Activated CD8-positive, alpha-beta T cell treated with anti-CD3 and anti-CD28 coated beads for 36 hours (primary cell): ENCODE results near the gene USP36. TPM values are rescaled to one million over a fixed set of nuclear protein-coding genes. Genes with fewer than 3 reads are reported as not detected.
A peak's percentile ranks its signal among the peaks of the same experiment; 100 is the strongest.

ENCODE experiments used
- ATAC-seq: fragments of 200-7000 bp; cut with Tn5 transposase; one replicate; pipeline ENCODE4 v1.10.0; 2021; ENCODE audit warnings: mild to moderate bottlenecking, moderate library complexity
- CTCF ChIA-PET: fragments of 350-600 bp; sonication (Branson Sonifier 250); formaldehyde crosslinking; loops from one replicate; lab custom pipeline; 2021; ENCODE audit warnings: antibody characterized with exemption; lab: Charles Lee
- POLR2A ChIA-PET: fragments of 350-600 bp; sonication (Branson Sonifier 250); formaldehyde crosslinking; loops from one replicate; lab custom pipeline; 2021; ENCODE audit warnings: antibody characterized with exemption; lab: Charles Lee
- DNase-seq: peaks from one replicate; pipeline ENCODE4 v3.0.0-alpha.2; 2020
- H3K27ac Mint-ChIP-seq: one replicate; pipeline ENCODE4 v1.8.0; 2021; ENCODE audit warnings: mild to moderate bottlenecking, mixed read lengths
- H3K27me3 Mint-ChIP-seq: one replicate; pipeline ENCODE4 v1.8.0; 2021; ENCODE audit warnings: mixed read lengths
- H3K36me3 Mint-ChIP-seq: one replicate; pipeline ENCODE4 v1.8.0; 2021; ENCODE audit warnings: low read depth, mixed read lengths
- H3K4me1 Mint-ChIP-seq: one replicate; pipeline ENCODE4 v1.8.0; 2021; ENCODE audit warnings: low read depth, mixed read lengths
- H3K4me3 Mint-ChIP-seq: one replicate; pipeline ENCODE4 v1.8.0; 2021; ENCODE audit warnings: mild to moderate bottlenecking, moderate library complexity, mixed read lengths
- H3K9me3 Mint-ChIP-seq: one replicate; pipeline ENCODE4 v1.8.0; 2021; ENCODE audit warnings: mixed read lengths
- intact Hi-C: fragments of 100-400 bp; cut with micrococcal nuclease; formaldehyde crosslinking; loops from one replicate; pipeline ENCODE4 v1.10.0; 2022
- total RNA-seq, 2 experiments: library from RNA; stranded (reverse); gene quantifications; one replicate each; pipeline ENCODE4 v1.2.3, GENCODE V29; 2021
- TF ChIP-seq, protein P1 (sequence below): fragments of 200-600 bp; IDR thresholded peaks from one replicate; pipeline ENCODE4 v1.8.0; 2022; ENCODE audit warnings: antibody characterized with exemption, mild to moderate bottlenecking

USP36 gene
- total RNA-seq, 2 experiments from 2014 or later, result 86.3 to 93.2 TPM

DNA sequence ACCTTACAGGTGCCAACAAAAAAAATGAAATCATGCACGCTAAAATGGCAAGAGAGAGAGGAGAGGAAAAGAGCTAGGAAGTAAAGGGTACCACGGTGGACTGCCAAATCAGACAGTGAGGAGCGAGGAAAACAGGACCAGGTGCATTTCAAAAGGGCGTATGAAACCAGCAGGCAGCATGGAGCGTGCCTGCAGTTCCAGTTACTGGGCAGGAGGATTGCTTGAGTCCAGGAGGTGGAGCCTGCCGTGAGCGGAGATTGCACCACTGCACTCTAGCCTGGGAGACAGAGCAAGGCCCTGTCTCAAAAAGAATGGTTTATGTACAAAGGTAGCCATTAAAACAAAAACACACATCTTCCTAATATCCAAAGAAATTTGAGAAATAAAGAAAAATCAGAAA lies 16.4 kb downstream of the USP36 start:
- H3K27me3 Mint-ChIP-seq, result no peaks in the 10 kb centered on the region
- no peak overlapping the region for H3K4me3 Mint-ChIP-seq
- no peak for ATAC-seq
- H3K4me1 Mint-ChIP-seq, result peaks cover 46% of the 10 kb centered on the region
- ChIA-PET POLR2A (interaction anchor here (1.4 to 3.3 kb wide), 4 partner anchors 7 to 39 kb away, joined by 3 to 14 read pairs (median 8); no protein-coding TSS in a partner anchor), CTCF (no interaction called here)
- intact Hi-C loops, result no loop called here
- no peaks in the 10 kb centered on the region for H3K9me3 Mint-ChIP-seq
- peaks cover 73% of the 10 kb centered on the region for H3K36me3 Mint-ChIP-seq
- TF ChIP-seq, protein P1, sequence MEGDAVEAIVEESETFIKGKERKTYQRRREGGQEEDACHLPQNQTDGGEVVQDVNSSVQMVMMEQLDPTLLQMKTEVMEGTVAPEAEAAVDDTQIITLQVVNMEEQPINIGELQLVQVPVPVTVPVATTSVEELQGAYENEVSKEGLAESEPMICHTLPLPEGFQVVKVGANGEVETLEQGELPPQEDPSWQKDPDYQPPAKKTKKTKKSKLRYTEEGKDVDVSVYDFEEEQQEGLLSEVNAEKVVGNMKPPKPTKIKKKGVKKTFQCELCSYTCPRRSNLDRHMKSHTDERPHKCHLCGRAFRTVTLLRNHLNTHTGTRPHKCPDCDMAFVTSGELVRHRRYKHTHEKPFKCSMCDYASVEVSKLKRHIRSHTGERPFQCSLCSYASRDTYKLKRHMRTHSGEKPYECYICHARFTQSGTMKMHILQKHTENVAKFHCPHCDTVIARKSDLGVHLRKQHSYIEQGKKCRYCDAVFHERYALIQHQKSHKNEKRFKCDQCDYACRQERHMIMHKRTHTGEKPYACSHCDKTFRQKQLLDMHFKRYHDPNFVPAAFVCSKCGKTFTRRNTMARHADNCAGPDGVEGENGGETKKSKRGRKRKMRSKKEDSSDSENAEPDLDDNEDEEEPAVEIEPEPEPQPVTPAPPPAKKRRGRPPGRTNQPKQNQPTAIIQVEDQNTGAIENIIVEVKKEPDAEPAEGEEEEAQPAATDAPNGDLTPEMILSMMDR, result no peak
- peak overlapping the region; percentile 26 for H3K27ac Mint-ChIP-seq
- no peak for DNase-seq

DNA sequence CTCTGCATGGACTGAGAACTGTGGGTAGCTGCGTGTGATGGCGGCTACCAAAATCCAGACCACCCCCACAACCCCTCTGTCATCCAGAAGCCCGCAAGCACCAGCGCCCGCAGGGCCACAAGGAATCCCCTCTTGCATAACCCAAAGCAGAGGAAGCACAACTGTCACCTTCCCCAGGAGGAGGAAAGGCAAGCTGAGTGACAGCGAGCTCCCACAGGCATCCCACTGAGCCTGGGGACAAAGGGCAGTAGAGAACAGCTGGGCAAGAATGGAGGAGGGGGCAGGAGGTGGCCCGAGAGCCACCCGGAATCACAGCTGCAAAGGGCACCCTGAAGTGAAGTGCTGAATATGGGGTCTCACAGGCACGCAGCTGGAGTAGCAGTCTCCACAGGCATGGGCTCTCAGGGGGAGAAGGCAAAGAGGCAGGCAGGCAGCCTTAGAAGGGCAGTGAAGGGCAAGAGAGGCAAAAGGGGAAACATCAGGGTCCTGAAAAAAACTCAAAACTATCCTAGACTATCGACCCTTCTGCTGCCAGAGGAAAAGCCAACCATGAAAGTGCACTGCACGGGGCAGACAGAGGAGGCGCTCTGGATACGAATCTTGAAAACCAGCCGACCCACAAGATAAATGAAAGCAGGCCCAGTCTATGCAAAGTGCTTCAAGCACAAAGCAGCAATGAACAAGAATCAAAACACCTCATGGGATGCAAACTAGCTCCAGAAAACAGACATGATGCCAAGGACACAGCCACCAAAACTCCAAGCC lies 17.1 kb downstream of the USP36 start:
- TF ChIP-seq, protein P1, result no peak
- Mint-ChIP-seq H3K4me3 (no peak overlapping the region), H3K36me3 (peaks cover 80% of the 10 kb centered on the region), H3K27ac (peak overlapping the region; percentile 17), H3K27me3 (no peaks in the 10 kb centered on the region), H3K4me1 (peaks cover 53% of the 10 kb centered on the region), H3K9me3 (no peaks in the 10 kb centered on the region)
- DNase-seq (no peak), ATAC-seq (no peak)
- POLR2A ChIA-PET, result interaction anchor here (0.6 to 3.3 kb wide), 6 partner anchors 8 to 98 kb away, joined by 3 to 14 read pairs (median 5); no protein-coding TSS in a partner anchor
- intact Hi-C loops, result no loop called here
- CTCF ChIA-PET, result interaction anchor here (1.1 kb wide), 1 partner anchor 17 kb away, joined by 3 read pairs; no protein-coding TSS in a partner anchor

DNA sequence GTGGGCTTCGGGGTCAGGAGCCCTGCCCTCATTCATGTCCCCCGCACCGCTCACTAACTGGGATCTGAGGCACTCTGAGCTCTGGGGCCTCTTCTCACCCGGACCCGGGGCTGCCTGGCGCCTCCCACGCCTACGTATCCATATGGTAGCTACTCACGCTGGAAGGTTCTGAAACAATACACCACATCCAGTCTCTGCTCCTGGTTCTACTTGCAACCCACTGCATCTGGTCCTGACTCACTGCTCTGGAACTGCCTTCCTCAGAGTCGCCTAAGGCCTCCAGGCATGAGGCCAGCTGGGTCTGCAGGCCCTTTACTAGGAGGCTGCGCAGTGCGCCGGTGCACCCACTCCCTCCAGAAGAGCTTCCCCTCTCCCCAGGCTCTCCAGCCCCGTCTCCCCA lies 18.1 kb downstream of the USP36 start:
- DNase-seq, result no peak
- POLR2A ChIA-PET, result interaction anchor here (1.0 to 3.3 kb wide), 5 partner anchors 9 to 37 kb away, joined by 3 to 14 read pairs (median 7); no protein-coding TSS in a partner anchor
- H3K9me3 Mint-ChIP-seq, result no peaks in the 10 kb centered on the region
- peak overlapping the region; percentile 44 for H3K27ac Mint-ChIP-seq
- CTCF ChIA-PET, result interaction anchor here (0.9 kb wide), 1 partner anchor 10 kb away, joined by 3 read pairs; no protein-coding TSS in a partner anchor
- H3K4me3 Mint-ChIP-seq, result no peak overlapping the region
- peaks cover 78% of the 10 kb centered on the region for H3K36me3 Mint-ChIP-seq
- H3K27me3 Mint-ChIP-seq, result no peaks in the 10 kb centered on the region
- TF ChIP-seq, protein P1, result no peak
- intact Hi-C loops, result no loop called here
- peaks cover 52% of the 10 kb centered on the region for H3K4me1 Mint-ChIP-seq
- no peak for ATAC-seq

DNA sequence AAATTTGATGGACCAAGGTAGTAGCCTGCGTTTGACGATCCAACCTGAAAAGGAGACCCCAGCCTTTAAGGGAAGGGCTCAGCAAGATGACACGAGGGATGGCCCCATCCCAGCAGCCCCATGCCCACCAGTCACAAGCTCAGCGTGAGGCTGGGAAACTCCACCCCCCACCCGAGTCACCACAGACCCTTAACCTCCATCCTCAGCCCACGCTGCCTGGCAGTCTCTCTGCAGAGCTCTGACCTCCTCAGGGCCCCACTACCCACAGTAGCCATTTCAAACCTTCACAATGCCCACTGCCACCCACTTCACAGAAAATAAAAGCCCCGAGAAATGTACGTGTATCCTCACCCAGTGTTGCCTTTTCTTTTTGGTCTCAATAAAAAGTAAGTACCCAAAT lies 18.7 kb downstream of the USP36 start:
- no peak for DNase-seq
- H3K27me3 Mint-ChIP-seq, result no peaks in the 10 kb centered on the region
- H3K9me3 Mint-ChIP-seq, result no peaks in the 10 kb centered on the region
- no peak for ATAC-seq
- peaks cover 80% of the 10 kb centered on the region for H3K36me3 Mint-ChIP-seq
- intact Hi-C loops, result no loop called here
- TF ChIP-seq, protein P1, result no peak
- H3K4me1 Mint-ChIP-seq, result peaks cover 58% of the 10 kb centered on the region
- no peak overlapping the region for H3K4me3 Mint-ChIP-seq
- POLR2A ChIA-PET, result interaction anchor here (0.5 to 4.2 kb wide), 7 partner anchors 10 to 28 kb away, joined by 3 to 18 read pairs (median 8); no protein-coding TSS in a partner anchor
- CTCF ChIA-PET, result interaction anchor here (0.9 kb wide), 1 partner anchor 10 kb away, joined by 3 read pairs; no protein-coding TSS in a partner anchor
- H3K27ac Mint-ChIP-seq, result peak overlapping the region; percentile 59

DNA sequence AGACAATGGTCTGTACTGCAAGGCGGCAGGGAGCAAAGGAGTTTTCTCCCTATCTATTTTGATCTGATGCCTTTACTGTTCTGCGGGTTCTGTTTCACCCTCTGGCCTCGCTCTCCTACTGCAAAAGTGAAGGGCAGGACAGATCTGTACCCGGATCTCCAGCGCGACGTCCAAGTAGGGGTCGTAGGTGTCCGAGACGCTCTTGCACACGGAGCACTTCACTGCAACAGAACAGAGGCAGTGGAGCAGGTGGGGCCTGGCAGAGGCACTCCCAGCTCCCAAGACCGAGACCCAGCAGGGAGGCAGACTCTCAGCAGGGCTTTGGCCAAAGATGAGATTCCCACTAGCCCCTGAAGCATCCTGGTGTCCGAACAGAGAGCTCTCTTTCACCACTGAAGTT lies 19.8 kb downstream of the USP36 start:
- CTCF ChIA-PET, result interaction anchor here (2.1 kb wide), 1 partner anchor 8 kb away, joined by 9 read pairs; no protein-coding TSS in a partner anchor
- peaks cover 62% of the 10 kb centered on the region for H3K4me1 Mint-ChIP-seq
- peaks cover 80% of the 10 kb centered on the region for H3K36me3 Mint-ChIP-seq
- H3K27ac Mint-ChIP-seq, result peak overlapping the region; percentile 65
- H3K4me3 Mint-ChIP-seq, result no peak overlapping the region
- intact Hi-C loops, result no loop called here
- no peaks in the 10 kb centered on the region for H3K27me3 Mint-ChIP-seq
- POLR2A ChIA-PET, result interaction anchor here (0.9 to 4.2 kb wide), 6 partner anchors 11 to 41 kb away, joined by 4 to 18 read pairs (median 10); no protein-coding TSS in a partner anchor
- no peaks in the 10 kb centered on the region for H3K9me3 Mint-ChIP-seq
- DNase-seq (no peak), ATAC-seq (no peak)
- TF ChIP-seq, protein P1, result no peak
